ENCODE data around the gene CACNA1I. TPM values are rescaled to one million over a fixed set of nuclear protein-coding genes. Genes with fewer than 3 reads are reported as not detected.

The CACNA1I gene
- total and polyA plus RNA-seq, 2 donors from 2014 or later, result 0.63 TPM; not detected in 1

DNA sequence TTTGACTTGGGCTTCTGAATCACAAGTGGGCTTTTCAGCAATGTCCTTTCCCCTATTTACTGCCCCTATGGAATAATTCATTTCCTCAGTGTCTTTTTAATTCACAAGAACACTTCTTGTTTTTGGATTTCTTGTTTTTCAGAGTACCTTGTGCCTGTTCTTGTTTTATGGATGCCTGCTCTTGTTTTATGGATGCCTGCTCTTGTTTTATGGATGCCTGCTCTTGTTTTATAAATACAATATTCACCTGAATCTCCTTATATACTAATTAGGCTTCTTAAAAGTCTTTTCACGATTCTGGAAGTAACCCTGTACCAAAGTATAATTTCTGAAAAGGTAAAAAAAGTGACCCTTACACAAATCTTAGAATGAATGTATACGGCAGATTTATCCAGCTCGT lies 32.8 kb downstream of the CACNA1I start:
- no peak overlapping the region for H3K9ac ChIP-seq (ENCODE audit: low read length in 3 of 3)
- FAIRE-seq, result no peak
- H3K4me1 ChIP-seq (ENCODE audit: control insufficient read depth in 2 of 3, insufficient read depth in 2 of 3, low read depth in 1 of 3, low read length in 3 of 3), result no peaks in the 10 kb centered on the region

GRCh38 chr22:39610246-39610645 lies 39.7 kb downstream of the CACNA1I start:
- H3K27me3 ChIP-seq (ENCODE audit: control insufficient read depth, insufficient read depth, low read length), result no peaks in the 10 kb centered on the region
- FAIRE-seq (no peak), DNase-seq (no peak)
- H3K4me1 ChIP-seq (ENCODE audit: control insufficient read depth in 2 of 3, insufficient read depth in 2 of 3, low read depth in 1 of 3, low read length in 3 of 3), result no peaks in the 10 kb centered on the region
- no peaks in the 10 kb centered on the region for H3K36me3 ChIP-seq (ENCODE audit: control insufficient read depth in 2 of 3, insufficient read depth in 3 of 3, low read length in 3 of 3)
- H3K9me3 ChIP-seq (ENCODE audit: control insufficient read depth in 2 of 3, insufficient read depth in 1 of 3, low read length in 3 of 3), result peaks cover 0 to 3% (median 0%) of the 10 kb centered on the region in 3 donors
- TF ChIP-seq, protein P1, sequence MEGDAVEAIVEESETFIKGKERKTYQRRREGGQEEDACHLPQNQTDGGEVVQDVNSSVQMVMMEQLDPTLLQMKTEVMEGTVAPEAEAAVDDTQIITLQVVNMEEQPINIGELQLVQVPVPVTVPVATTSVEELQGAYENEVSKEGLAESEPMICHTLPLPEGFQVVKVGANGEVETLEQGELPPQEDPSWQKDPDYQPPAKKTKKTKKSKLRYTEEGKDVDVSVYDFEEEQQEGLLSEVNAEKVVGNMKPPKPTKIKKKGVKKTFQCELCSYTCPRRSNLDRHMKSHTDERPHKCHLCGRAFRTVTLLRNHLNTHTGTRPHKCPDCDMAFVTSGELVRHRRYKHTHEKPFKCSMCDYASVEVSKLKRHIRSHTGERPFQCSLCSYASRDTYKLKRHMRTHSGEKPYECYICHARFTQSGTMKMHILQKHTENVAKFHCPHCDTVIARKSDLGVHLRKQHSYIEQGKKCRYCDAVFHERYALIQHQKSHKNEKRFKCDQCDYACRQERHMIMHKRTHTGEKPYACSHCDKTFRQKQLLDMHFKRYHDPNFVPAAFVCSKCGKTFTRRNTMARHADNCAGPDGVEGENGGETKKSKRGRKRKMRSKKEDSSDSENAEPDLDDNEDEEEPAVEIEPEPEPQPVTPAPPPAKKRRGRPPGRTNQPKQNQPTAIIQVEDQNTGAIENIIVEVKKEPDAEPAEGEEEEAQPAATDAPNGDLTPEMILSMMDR (IDR thresholded peaks at IDR 0.05; ENCODE audit: borderline replicate concordance, extremely low read depth, insufficient read depth), result no peak
- no peak overlapping the region for H3K9ac ChIP-seq (ENCODE audit: low read length in 3 of 3)
- H3K4me3 ChIP-seq (ENCODE audit: low read length in 3 of 3), result no peak overlapping the region
- intact Hi-C loops (cut with DNase I), result no loop called here
- no peak overlapping the region for H3K27ac ChIP-seq (ENCODE audit: low read depth in 2 of 2, low read length in 2 of 2)

More for the DNA sequence above, 32.8 kb downstream of the CACNA1I start:
- no peak for DNase-seq
- Histone ChIP-seq H3K27me3 (ENCODE audit: control insufficient read depth, insufficient read depth, low read length) (peaks cover 2% of the 10 kb centered on the region), H3K27ac (ENCODE audit: low read depth in 2 of 2, low read length in 2 of 2) (no peak overlapping the region), H3K4me3 (ENCODE audit: low read length in 3 of 3) (no peak overlapping the region), H3K9me3 (ENCODE audit: control insufficient read depth in 2 of 3, insufficient read depth in 1 of 3, low read length in 3 of 3) (peaks cover 0 to 11% (median 0%) of the 10 kb centered on the region in 3 donors), H3K36me3 (ENCODE audit: control insufficient read depth in 2 of 3, insufficient read depth in 3 of 3, low read length in 3 of 3) (no peaks in the 10 kb centered on the region)
- TF ChIP-seq, protein P1 (IDR thresholded peaks at IDR 0.05; ENCODE audit: borderline replicate concordance, extremely low read depth, insufficient read depth), result no peak
- intact Hi-C loops (cut with DNase I), result no loop called here

- Histone ChIP-seq H3K27me3 (ENCODE audit: control insufficient read depth, insufficient read depth, low read length) (no peaks in the 10 kb centered on the region), H3K9me3 (ENCODE audit: control insufficient read depth in 2 of 3, insufficient read depth in 1 of 3, low read length in 3 of 3) (peaks cover 0 to 3% (median 0%) of the 10 kb centered on the region in 3 donors), H3K9ac (ENCODE audit: low read length in 3 of 3) (no peak overlapping the region), H3K4me1 (ENCODE audit: control insufficient read depth in 2 of 3, insufficient read depth in 2 of 3, low read depth in 1 of 3, low read length in 3 of 3) (no peaks in the 10 kb centered on the region), H3K36me3 (ENCODE audit: control insufficient read depth in 2 of 3, insufficient read depth in 3 of 3, low read length in 3 of 3) (no peaks in the 10 kb centered on the region), H3K27ac (ENCODE audit: low read depth in 2 of 2, low read length in 2 of 2) (no peak overlapping the region), H3K4me3 (ENCODE audit: low read length in 3 of 3) (no peak overlapping the region)
- TF ChIP-seq, protein P1 (IDR thresholded peaks at IDR 0.05; ENCODE audit: borderline replicate concordance, extremely low read depth, insufficient read depth), result no peak
- intact Hi-C loops (cut with DNase I), result no loop called here
- no peak for FAIRE-seq
- DNase-seq, result no peak
These were observed 40.2 kb downstream of the CACNA1I start for GRCh38 chr22:39610766-39611165.

- Histone ChIP-seq H3K4me3 (ENCODE audit: low read length in 3 of 3) (no peak overlapping the region), H3K27me3 (ENCODE audit: control insufficient read depth, insufficient read depth, low read length) (no peaks in the 10 kb centered on the region), H3K9ac (ENCODE audit: low read length in 3 of 3) (no peak overlapping the region), H3K27ac (ENCODE audit: low read depth in 2 of 2, low read length in 2 of 2) (no peak overlapping the region), H3K9me3 (ENCODE audit: control insufficient read depth in 2 of 3, insufficient read depth in 1 of 3, low read length in 3 of 3) (peaks cover 0 to 3% (median 0%) of the 10 kb centered on the region in 3 donors), H3K36me3 (ENCODE audit: control insufficient read depth in 2 of 3, insufficient read depth in 3 of 3, low read length in 3 of 3) (no peaks in the 10 kb centered on the region), H3K4me1 (ENCODE audit: control insufficient read depth in 2 of 3, insufficient read depth in 2 of 3, low read depth in 1 of 3, low read length in 3 of 3) (no peaks in the 10 kb centered on the region)
- DNase-seq, result no peak
- no peak for FAIRE-seq
- intact Hi-C loops (cut with DNase I), result no loop called here
- TF ChIP-seq, protein P1 (IDR thresholded peaks at IDR 0.05; ENCODE audit: borderline replicate concordance, extremely low read depth, insufficient read depth), result no peak
These were observed 40.8 kb downstream of the CACNA1I start for GRCh38 chr22:39611360-39611759.
